Measurements from ENCODE around the gene OR1G1. TPM values are rescaled to one million over a fixed set of nuclear protein-coding genes. Genes with fewer than 3 reads are reported as not detected.
"Not testable (repeated sequence)": the region's sequence is repeated elsewhere in the genome, so short reads cannot be mapped to it uniquely, and the experiment has no call there.

OR1G1 gene
- not detected for total RNA-seq
- not detected for polyA plus RNA-seq
- long read RNA-seq, donor 1: 0 reads
- long read RNA-seq, donor 2: 0 reads
- long read RNA-seq, donor 3: 0 reads

GRCh38 chr17:3127451-3127850 lies at the start of gene OR1G1:
Gene OR1G1, minus strand, starts transcription at chr17:3127551. Its CDS starts 0 bp downstream, at chr17:3127551.
- ATAC-seq (no peak), DNase-seq (no peak)
- WGBS, 4 donors: 72 to 82% (median 78%) methylated on average over 2 of the region's 2 CpGs
- intact Hi-C loops (cut with DNase I): no loop called here
- Histone ChIP-seq H3K36me3 (no peaks in the 10 kb centered on the region), H3K4me3 (no peak within 1 kb of the TSS), H3K27ac (no peak within 1 kb of the TSS), H3K9me3 (no peaks in the 10 kb centered on the region), H3K4me1 (no peaks in the 10 kb centered on the region), H3K27me3 (peaks cover 0 to 10% (median 4%) of the 10 kb centered on the region in 9 donors)
- no peak for TF ChIP-seq POLR2A (IDR thresholded peaks at IDR 0.05)
- TF ChIP-seq, protein P1, sequence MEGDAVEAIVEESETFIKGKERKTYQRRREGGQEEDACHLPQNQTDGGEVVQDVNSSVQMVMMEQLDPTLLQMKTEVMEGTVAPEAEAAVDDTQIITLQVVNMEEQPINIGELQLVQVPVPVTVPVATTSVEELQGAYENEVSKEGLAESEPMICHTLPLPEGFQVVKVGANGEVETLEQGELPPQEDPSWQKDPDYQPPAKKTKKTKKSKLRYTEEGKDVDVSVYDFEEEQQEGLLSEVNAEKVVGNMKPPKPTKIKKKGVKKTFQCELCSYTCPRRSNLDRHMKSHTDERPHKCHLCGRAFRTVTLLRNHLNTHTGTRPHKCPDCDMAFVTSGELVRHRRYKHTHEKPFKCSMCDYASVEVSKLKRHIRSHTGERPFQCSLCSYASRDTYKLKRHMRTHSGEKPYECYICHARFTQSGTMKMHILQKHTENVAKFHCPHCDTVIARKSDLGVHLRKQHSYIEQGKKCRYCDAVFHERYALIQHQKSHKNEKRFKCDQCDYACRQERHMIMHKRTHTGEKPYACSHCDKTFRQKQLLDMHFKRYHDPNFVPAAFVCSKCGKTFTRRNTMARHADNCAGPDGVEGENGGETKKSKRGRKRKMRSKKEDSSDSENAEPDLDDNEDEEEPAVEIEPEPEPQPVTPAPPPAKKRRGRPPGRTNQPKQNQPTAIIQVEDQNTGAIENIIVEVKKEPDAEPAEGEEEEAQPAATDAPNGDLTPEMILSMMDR (IDR thresholded peaks at IDR 0.05): no peak

DNA sequence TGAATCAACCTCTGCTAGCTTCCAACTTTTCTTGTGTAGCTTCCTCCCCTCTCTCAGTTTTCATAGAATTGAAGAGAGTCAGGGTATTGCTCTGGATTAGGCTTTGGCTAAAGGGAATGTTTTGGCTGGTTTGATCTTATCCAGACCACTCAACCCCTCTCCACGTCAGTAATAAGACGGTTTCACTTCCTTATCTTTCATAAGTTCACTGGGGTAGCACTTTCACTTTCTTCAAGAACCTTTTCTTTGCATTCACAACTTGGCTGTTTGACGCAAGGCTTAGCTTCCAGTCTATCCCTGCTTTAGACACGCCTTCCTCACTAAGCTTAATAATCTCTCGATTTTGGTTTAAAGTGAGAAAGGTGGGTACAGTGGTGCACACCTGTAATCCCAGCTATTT lies 40.2 kb upstream of the OR1G1 start:
- 56 to 61% (median 59%) methylated on average over 5 of the region's 5 CpGs for WGBS, 4 donors
- Histone ChIP-seq H3K9me3 (peaks cover 0 to 13% (median 0%) of the 10 kb centered on the region in 12 donors), H3K36me3 (no peaks in the 10 kb centered on the region), H3K4me3 (no peak overlapping the region), H3K27ac (no peak overlapping the region), H3K4me1 (peaks cover 0 to 6% (median 0%) of the 10 kb centered on the region in 12 donors), H3K27me3 (peaks cover 0 to 6% (median 0%) of the 10 kb centered on the region in 9 donors)
- TF ChIP-seq POLR2A (IDR thresholded peaks at IDR 0.05): no peak
- TF ChIP-seq, protein P1 (IDR thresholded peaks at IDR 0.05): no peak
- intact Hi-C loops (cut with DNase I): no loop called here
- DNase-seq (no peak), ATAC-seq (no peak)

- Histone ChIP-seq H3K36me3 (no peaks in the 10 kb centered on the region), H3K9me3 (peaks cover 0 to 12% (median 0%) of the 10 kb centered on the region in 12 donors), H3K27me3 (peaks cover 0 to 10% (median 0%) of the 10 kb centered on the region in 9 donors), H3K27ac (no peak overlapping the region), H3K4me3 (no peak overlapping the region), H3K4me1 (peaks cover 0 to 8% (median 0%) of the 10 kb centered on the region in 12 donors)
- intact Hi-C loops (cut with DNase I): no loop called here
- TF ChIP-seq POLR2A (IDR thresholded peaks at IDR 0.05): no peak
- TF ChIP-seq, protein P1 (IDR thresholded peaks at IDR 0.05): no peak
- no peak for ATAC-seq
- WGBS, 4 donors: 74 to 83% (median 80%) methylated on average over 1 of the region's 1 CpG
- no peak for DNase-seq
Observed at GRCh38 chr17:3157218-3157617, 29.9 kb upstream of the OR1G1 start.

DNA sequence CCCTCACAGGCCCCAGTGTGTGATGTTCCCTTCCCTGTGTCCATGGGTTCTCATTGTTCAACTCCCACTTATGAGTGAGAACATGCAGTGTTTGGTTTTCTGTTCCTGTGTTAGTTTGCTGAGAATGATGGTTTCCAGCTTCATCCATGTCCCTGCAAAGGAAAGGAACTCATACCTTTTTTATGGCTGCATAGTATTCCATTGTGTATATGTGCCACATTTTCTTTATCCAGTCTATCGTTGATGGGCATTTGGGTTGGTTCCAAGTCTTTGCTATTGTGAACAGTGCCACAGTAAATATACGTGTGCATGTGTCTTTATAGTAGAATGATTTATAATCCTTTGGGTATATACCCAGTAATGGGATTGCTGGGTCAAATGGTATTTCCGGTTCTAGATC lies 10.1 kb upstream of the OR1G1 start:
- 82 to 91% (median 87%) methylated on average over 2 to 3 of the region's 3 CpGs for WGBS, 4 donors
- H3K4me1 ChIP-seq; ATAC-seq; H3K27ac ChIP-seq; H3K27me3 ChIP-seq; intact Hi-C loops (cut with DNase I); H3K4me3 ChIP-seq; DNase-seq; H3K36me3 ChIP-seq: not testable (repeated sequence)
- peaks cover 0 to 18% (median 2%) of the 10 kb centered on the region in 12 donors for H3K9me3 ChIP-seq

DNA sequence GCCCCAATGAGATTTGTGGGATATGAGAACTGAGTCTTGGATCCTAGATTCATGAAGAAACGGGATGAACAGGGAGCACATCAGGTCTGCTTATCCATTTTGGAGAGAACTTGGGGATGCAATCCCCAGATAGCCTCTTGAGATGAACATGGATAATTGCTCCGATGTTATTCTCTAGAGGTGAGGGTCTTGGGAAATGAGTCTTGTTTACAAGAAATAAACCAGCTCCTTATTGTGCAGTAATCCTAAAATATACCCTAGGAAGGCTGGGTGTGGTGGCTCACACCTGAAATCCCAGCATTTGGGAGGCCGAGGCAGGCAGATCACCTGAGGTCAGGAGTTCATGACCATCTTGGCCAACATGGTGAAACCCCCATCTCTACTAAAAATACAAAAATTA lies 23.0 kb downstream of the OR1G1 start, which contains the start of gene OR1D2:
Gene OR1D2, minus strand, starts transcription at position 101 of the 400 bp plus-strand sequence. CDS start 11,426 bp downstream, outside the sequence.
- Histone ChIP-seq H3K4me1 (no peaks in the 10 kb centered on the region), H3K4me3 (no peak within 1 kb of the TSS), H3K27me3 (no peaks in the 10 kb centered on the region), H3K36me3 (no peaks in the 10 kb centered on the region), H3K9me3 (peaks cover 0 to 38% (median 5%) of the 10 kb centered on the region in 12 donors), H3K27ac (no peak within 1 kb of the TSS)
- WGBS, 4 donors: 61 to 68% (median 63%) methylated on average over 3 of the region's 3 CpGs
- no peak for DNase-seq
- intact Hi-C loops (cut with DNase I): no loop called here
- ATAC-seq: no peak
- TF ChIP-seq, protein P1 (IDR thresholded peaks at IDR 0.05): no peak
- TF ChIP-seq POLR2A (IDR thresholded peaks at IDR 0.05): no peak
